Measurements from ENCODE around the gene BABAM2.
"Not testable (repeated sequence)": the region's sequence is repeated elsewhere in the genome, so short reads cannot be mapped to it uniquely, and the experiment has no call there.

Gene BABAM2

DNA sequence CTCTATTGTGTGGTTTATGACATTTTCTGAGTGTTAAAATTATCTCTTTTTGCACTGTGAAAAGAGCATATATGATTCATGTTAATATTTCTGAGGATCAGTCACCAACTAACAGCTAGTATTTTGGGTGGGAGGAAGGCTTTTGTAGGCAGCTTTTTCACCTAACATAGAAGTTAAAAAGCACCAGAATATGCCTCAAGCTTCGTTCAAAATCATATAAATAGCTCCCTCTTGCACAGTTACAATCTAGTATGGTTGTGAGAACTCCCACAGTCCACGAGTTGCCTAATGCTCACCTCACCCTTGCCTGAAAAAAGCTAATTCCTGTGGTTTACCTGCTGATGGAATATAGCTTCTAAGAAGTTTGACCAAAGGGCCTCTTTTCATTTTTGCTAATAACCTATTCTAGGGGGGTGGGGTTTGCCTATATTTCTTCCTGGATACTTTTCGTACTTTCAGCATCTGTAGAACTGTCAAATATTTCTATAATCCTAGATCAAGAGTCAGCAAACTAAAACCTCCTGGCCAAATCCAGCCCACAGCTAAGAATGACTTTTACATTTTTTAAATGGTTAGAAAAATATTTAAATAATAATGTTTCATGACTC, 335.0 kb downstream of the BABAM2 start:
- no peak for DNase-seq
- intact Hi-C loops (cut with DNase I), result no loop called here

GRCh38 chr2:28226558-28226957, 336.0 kb downstream of the BABAM2 start:
- intact Hi-C loops (cut with DNase I), result no loop called here
- DNase-seq, result no peak

DNA sequence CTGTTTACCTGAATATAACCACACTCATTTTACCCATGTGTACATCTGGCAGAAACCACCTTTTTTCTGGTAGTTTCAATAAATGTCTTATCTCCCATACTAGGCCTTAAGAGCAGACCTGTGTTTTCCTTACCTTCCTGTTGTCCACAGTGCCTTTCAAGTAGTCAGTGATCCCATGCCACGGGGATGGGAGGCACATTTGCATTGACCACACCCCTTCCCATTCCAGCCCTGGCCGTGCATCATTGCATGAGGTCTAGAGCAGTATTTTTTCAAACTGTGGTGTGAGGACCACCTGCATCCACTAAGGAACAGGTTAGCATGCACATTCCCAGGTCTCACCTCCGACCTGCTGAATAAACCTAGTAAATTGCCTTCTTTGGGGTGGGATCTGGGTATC, 337.0 kb downstream of the BABAM2 start:
- intact Hi-C loops (cut with DNase I), result no loop called here
- DNase-seq, result no peak

DNA sequence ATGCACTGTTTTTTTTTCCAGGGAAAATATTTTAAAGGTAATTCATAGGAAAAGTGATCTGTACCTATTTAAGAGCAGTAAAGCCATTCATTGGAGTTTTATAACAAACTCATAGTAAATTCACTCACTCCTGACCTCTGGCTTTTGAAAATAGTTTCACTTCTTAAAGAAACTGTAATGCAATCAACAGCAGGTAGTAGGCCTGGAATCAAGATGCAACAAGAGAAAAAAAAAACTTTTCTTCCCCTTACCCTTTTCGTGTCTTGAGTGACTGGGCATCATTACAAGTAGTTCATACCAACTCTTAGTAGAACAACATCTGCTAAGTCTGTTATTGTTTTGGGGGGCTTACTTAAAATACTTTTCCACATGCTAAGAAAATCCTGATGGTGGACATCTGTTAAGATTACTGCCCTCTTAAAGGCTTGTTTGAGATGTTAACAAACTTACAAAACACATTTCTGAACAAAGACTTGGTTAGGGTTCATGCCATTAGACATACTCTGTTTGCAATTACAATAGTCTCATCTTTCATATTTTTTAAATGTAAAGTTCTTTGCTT, 338.0 kb downstream of the BABAM2 start:
- DNase-seq, result no peak
- intact Hi-C loops (cut with DNase I), result no loop called here

- DNase-seq, result no peak
- intact Hi-C loops (cut with DNase I), result loop anchor here (10.0 kb wide), 1 partner anchor 164 kb away; the partner anchor contains the start of gene FOSL2
These were observed 340.6 kb downstream of the BABAM2 start for GRCh38 chr2:28231110-28231631.

DNA sequence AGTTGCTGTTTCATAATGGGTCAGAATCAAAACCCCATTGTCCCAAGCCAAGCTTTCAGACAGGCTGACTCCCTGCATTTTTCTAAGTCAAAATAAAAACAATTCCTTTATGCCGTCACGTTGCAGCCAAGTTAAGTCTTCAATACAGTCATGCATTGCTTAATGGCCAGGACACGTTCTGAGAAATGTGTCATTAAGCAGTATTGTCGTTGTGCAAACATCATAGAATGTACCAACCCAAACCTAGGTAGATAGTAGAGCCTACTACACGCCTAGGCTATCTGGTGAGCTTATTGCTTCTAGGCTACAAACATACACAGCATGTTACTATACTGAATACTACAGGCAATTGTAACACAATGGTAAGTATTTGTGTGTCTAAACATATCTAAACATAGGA, 341.8 kb downstream of the BABAM2 start:
- intact Hi-C loops (cut with DNase I), result loop anchor here (10.0 kb wide), 1 partner anchor 163 kb away; the partner anchor contains the start of gene FOSL2
- no peak for DNase-seq

DNA sequence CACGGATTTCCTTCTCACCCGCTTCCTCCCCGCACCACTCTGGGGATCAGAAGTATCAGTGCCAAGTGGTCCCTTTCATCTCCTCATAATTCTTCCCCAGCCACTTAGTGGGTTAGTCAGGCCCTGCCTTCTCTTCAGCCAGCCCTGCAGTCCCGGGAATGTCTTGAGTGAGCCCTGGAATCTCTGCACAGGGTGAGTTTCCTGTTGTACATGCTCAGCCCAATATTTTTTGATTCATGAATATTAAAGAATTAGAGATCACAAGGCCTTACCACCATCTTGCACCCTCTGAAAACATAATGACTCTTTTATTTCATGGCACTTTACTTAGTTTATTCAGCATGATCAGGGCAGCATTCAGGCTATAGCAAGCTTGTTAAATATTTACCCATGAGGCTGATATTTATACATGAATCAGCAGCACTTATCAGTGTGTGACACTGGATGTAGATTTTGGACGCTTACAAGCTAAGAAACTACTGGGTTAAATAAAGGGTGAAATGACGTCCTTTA, 342.7 kb downstream of the BABAM2 start:
- intact Hi-C loops (cut with DNase I), result loop anchor here (10.0 kb wide), 1 partner anchor 162 kb away; the partner anchor contains the start of gene FOSL2
- no peak for DNase-seq

DNA sequence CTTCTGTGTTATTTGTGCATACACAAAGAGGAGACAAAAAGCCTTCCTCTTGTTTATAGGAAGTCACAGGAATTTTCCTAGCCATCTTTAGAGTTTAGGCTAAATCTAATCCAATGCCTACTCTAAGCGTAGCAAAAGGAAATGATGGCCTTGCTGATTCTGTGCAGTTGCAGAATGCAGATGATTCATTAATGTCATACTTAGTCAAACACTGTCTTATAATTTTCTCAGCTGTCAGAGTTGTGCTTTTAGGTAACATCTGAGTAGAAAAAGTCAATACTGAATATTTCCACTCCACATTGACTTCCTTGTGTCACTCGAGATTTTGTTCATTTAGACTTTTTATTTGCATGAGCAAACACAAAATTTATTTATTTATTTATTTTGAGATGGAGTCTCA, 344.3 kb downstream of the BABAM2 start:
- intact Hi-C loops (cut with DNase I), result loop anchor here (10.0 kb wide), 1 partner anchor 160 kb away; the partner anchor contains the start of gene FOSL2
- no peak for DNase-seq

DNA sequence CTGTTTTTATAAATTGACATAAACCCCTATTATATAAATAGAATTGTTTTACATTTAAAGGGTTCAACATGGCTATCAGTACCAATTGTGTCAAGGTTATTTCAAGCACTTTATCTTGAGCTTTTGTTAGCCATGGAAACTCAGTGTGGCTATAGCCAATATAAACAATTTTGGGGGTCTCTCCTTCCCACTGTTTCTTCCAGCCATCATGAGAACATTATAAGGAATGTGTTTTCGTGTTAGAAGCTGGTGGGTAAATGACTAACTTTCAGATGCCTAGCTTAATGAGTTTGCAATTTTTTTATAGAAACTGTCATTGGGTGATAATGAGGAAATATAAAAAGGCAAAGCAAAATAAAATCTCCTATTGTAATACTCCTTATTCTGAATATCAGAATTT, 348.7 kb downstream of the BABAM2 start:
- intact Hi-C loops (cut with DNase I), result loop anchor here (10.0 kb wide), 1 partner anchor 156 kb away; the partner anchor contains the start of gene FOSL2
- no peak for DNase-seq

DNA sequence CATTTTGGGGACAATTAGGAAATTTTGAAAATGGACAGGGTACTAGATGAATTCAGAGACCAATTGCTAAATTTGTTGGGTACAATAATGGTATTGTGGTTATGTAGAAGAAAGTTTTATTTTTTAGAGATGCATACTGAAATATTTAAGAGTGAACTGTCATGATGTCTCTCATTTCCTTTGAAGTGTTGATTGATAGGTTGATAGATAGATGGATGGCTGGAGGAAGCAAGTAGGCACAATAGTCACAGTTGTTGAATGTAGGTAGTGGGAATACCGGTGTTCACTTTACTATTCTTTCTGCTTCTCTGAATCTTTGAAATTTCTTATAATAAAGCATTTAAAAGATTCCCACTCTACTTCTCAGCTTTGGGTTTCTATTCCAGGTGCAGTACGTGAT, 350.4 kb downstream of the BABAM2 start:
- intact Hi-C loops (cut with DNase I), result no loop called here
- DNase-seq, result no peak

- no peak for DNase-seq
- intact Hi-C loops (cut with DNase I), result no loop called here
These were observed 356.8 kb downstream of the BABAM2 start for GRCh38 chr2:28247290-28247689.

DNA sequence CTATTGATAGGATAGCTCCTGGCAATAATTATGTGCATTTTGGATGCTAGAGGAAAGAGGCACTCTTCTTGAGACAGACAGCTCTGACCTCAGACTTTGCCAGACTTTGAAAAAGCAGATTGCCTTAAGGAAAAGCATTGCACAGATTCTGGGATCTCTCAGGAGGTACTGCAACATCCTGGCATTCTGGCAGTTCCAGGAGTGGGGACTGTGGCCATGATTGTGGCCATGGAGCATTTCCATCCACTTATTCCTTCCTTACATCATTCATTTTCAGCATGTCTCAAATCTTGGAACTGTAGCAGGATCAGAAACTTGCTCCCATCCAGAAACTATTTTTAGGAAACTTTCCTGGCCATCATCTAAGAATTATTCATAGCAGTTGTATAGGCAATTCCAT, 357.2 kb downstream of the BABAM2 start:
- intact Hi-C loops (cut with DNase I), result no loop called here

GRCh38 chr2:28248511-28248910, 358.0 kb downstream of the BABAM2 start:
- intact Hi-C loops (cut with DNase I), result no loop called here
- DNase-seq, result no peak

More for the DNA sequence above, 357.2 kb downstream of the BABAM2 start:
- no peak for DNase-seq

DNA sequence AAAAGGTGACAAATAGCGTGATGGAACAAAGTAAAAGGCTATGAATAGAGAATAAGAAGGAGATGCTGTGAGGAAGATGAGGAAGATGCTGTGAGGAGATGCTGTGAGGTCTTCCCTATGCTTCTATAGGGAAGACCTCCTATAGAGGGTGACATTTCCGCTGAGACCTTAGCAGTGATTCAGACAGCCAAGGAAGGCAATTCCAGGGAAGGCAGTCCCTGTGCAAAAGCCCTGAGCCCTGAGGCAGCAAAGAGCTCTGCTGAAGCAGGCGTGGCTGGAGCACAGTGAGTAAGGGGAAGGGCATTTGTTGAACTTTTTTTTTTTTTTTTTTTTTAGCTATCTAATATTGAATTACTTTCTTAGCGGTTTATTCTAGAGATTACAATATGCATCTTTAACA, 359.5 kb downstream of the BABAM2 start:
- DNase-seq, result no peak
- intact Hi-C loops (cut with DNase I), result no loop called here

DNA sequence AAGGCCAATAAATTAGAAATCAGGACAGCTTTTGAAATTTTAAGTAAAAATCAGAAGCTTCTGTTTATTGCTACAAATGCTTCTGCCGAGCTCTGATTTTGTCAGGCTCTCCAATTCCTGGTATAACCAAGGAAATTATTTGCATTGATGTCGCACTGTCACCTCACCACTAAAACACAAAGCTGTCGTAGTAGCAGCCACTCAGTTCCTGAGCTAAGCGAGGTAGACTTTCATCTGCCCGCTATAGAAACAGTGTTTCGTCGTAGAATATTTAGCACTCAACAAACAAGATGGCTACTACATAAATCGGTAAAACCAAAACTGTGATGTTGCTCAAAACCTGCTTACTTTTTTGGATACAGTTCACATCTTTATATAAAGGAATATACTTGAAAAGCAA, 360.8 kb downstream of the BABAM2 start:
- no peak for DNase-seq
- intact Hi-C loops (cut with DNase I), result no loop called here

DNA sequence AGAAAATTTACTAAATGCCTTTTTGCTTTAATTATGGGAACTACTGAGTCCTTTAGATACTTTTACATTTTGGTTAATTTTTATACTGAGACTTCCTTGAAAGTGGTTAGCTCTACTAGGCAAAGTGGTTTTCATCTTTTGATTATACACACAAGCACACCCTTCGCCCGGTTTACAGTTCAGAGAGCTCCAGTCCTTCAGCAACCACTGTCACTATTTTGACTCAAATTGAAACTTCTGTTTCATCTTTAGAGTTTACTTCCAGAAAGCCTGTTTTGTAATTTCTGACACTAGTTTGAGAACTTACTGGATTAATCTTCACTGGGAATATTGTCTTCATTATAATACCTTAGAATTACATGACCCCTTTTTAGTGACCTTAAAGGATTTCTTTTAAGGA, 361.8 kb downstream of the BABAM2 start:
- DNase-seq, result no peak
- intact Hi-C loops (cut with DNase I), result no loop called here

DNA sequence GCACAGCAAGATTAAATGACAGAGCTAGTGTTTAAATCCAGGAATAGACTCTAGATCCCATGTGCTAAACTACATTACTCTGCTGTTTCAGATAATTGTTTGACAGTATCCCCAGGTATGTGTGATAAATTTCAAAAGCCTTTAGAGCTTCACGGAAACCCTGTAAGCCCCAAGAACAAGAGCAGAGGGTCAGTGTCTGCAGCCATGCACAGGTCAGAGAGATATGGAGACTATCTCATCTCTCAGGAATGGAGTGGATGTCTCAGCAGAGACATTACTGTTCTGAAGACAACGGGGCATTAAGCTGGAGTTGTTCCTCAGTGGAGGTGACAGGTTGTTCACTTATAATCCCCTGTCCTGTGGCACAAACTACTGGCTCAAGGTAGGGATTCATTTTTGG, 363.0 kb downstream of the BABAM2 start:
- DNase-seq, result no peak
- intact Hi-C loops (cut with DNase I), result no loop called here

DNA sequence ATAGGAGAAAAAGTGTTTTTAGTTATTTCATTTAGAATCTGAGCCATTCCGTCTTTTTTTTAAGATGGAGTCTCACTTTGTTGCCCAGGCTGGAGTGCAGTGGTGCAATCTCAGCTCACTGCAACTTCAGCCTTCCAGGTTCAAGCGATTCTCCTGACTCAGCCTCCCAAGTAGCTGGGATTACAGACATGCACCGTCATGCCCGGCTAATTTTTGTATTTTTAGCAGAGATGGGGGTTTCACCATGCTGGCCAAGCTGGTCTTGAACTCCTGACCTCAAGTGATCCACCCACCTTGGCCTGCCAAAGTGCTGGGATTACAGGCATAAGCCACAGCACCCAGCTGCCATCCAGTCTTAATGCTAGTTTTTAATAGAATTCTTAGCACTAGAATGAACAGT, 364.7 kb downstream of the BABAM2 start:
- DNase-seq; intact Hi-C loops (cut with DNase I): not testable (repeated sequence)

DNA sequence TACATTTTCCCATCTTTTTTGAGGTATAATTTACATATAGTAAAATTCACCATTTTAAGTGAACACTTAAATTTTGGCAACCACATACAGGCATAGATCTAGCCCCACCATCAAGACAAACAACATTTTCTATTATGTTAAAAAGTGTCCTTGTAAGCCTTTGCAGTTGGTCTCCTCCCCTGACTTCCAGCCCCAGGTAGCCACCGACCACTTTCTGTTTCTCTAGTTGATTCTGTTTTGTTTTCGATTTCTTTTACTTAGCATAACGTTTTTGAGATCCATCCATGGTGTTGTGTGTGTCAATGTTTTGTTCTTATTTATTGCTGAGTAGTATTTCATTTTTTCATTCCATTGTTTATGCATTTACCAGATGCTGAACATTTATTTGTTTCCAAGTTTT, 366.7 kb downstream of the BABAM2 start:
- DNase-seq, result no peak
- intact Hi-C loops (cut with DNase I), result no loop called here

DNA sequence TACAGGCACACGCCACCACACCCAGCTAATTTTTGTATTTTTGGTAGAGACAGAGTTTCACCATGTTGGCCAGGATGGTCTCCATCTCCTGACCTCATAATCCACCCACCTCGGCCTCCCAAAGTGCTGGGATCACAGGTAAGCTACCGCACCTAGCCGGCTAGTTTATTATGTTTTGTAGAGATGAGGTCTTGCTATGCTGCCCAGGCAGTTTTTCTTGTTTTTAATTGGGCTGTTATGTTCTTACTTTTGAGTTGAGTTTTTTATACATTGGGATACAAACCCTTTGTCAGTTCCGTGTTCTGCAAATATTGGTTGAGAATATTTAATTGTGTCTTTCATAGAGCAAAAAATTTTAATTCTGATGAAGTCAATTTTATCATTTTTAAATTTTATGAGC, 368.7 kb downstream of the BABAM2 start:
- DNase-seq; intact Hi-C loops (cut with DNase I): not testable (repeated sequence)

DNA sequence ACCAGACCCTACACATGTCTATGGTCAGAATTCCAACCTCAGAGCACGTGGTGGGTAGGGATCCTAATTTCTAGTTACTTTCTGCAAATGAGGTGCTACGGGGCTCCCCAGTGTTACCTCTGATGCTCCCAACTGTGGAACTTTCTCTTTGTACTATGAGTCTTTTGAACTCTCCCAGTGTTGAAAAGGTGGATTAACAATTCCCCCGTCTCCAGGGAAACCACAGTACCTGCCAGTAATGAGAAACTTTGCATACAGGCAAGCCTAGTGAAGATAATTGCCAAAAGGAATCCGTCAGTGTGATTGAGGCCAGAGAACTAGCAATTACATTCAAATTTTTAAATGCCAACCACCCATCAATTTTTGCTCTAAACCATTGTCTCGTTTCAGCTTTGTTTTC, 373.2 kb downstream of the BABAM2 start:
- no peak for DNase-seq
- intact Hi-C loops (cut with DNase I), result no loop called here

DNA sequence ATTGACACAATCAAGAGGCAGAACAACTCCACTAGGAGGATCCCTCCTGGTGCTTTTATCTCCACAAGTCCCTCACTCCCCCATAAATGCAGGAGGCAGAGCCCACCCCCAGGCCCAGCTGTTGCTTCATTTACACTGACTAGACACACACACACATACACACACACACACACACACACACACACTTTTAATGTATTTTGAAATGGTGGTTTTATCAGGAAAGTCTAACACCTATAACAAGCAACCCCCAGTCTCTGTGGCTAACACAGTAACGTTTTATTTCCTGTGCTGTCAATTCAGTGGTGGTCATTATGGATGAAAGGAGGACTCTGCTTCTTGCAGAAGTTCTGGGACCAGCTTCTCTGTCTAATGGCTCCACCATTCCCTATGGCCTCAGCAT, 376.8 kb downstream of the BABAM2 start:
- DNase-seq, result no peak
- intact Hi-C loops (cut with DNase I), result no loop called here
